ENCODE measurements around the gene PTGES.

GRCh38 chr9:129736334-129736733 lies 16.5 kb downstream of the PTGES start:
- TF ChIP-seq CTCF (conservative IDR thresholded peaks at IDR 0.05 in 1 of 2, IDR thresholded peaks at IDR 0.05 in 1 of 2; ENCODE audit: low read depth in 1 of 2, low read length in 2 of 2), result no peak
- TF ChIP-seq EZH2 (IDR thresholded peaks at IDR 0.05; ENCODE audit: low read length, missing control alignments), result no peak

All from fibroblast of lung (primary cell).